HEK293 (cell line): Measurements from ENCODE around the gene MIS12.

Source experiments
- CTCF ChIA-PET: fragments of 350-600 bp; formaldehyde crosslinking; extraction: SDS; loops from one replicate; lab custom pipeline; 2021; ENCODE audit warnings: antibody characterized with exemption; lab: Yijun Ruan, JAX
- POLR2A ChIA-PET: fragments of 300-600 bp; formaldehyde crosslinking; extraction: SDS; loops from one replicate; lab custom pipeline; 2020; ENCODE audit warnings: antibody characterized with exemption, inconsistent platforms; lab: Yijun Ruan, JAX
- H3K27ac ChIP-seq: fragments of 200-500 bp; sonication (Bioruptor generic); 2 replicates; pipeline ENCODE4 v1.5.1; 2014; ENCODE audit warnings: low read depth, low read length, control low read depth, inconsistent platforms; ENCODE audit errors: extremely low read depth
- H3K36me3 ChIP-seq, 2 experiments: fragments of 200-500 bp in 1 of 2; sonication (Bioruptor generic) in 1 of 2; 1 replicate in 1 of 2; 2 replicates in 1 of 2; pipeline ENCODE4 v1.5.1; 2014 to 2017; ENCODE audit warnings: inconsistent platforms in 2 of 2, low read length in 2 of 2; ENCODE audit not compliant: control insufficient read depth in 2 of 2, insufficient read depth in 1 of 2
- H3K4me1 ChIP-seq: fragments of 200-500 bp; sonication (Bioruptor generic); 2 replicates; pipeline ENCODE4 v1.5.1; 2014; ENCODE audit warnings: mild to moderate bottlenecking, low read length, inconsistent platforms; ENCODE audit not compliant: control insufficient read depth, insufficient read depth
- H3K4me3 ChIP-seq: 2 replicates; pipeline ENCODE4 v1.5.1; 2011; ENCODE audit warnings: low read depth, mild to moderate bottlenecking, control low read depth, low read length, moderate library complexity
- H3K9me3 ChIP-seq: fragments of 200-500 bp; sonication (Bioruptor generic); 2 replicates; pipeline ENCODE4 v1.5.1; 2014; ENCODE audit warnings: low read depth, low read length, inconsistent platforms; ENCODE audit not compliant: control insufficient read depth, insufficient read depth
- BCL11A ChIP-seq: fragments of 450-650 bp; formaldehyde crosslinking; IDR thresholded peaks from 2 replicates; pipeline ENCODE4 v1.5.1; 2016; ENCODE audit warnings: low read depth, missing biosample characterization, missing genetic modification characterization
- KLF1 ChIP-seq: fragments of 450-650 bp; formaldehyde crosslinking; IDR thresholded peaks from 2 replicates; pipeline ENCODE4 v1.5.1; 2016; ENCODE audit warnings: missing biosample characterization, missing genetic modification characterization
- MEIS1 ChIP-seq: sonication (generic); formaldehyde crosslinking; IDR thresholded peaks from 2 replicates; pipeline ENCODE4 v1.8.1; 2022; ENCODE audit warnings: missing genetic modification reagents, mild to moderate bottlenecking, borderline replicate concordance
- PATZ1 ChIP-seq: fragments of 450-650 bp; formaldehyde crosslinking; IDR thresholded peaks from 2 replicates; pipeline ENCODE4 v1.5.1; 2016; ENCODE audit warnings: missing biosample characterization, missing genetic modification characterization
- SETDB1 ChIP-seq: IDR thresholded peaks from one replicate; pipeline ENCODE4 v1.6.1; 2017; ENCODE audit warnings: mild to moderate bottlenecking, low read length, moderate library complexity, mixed read lengths; ENCODE audit not compliant: insufficient read length
- SP2 ChIP-seq: fragments of 450-650 bp; formaldehyde crosslinking; IDR thresholded peaks from 2 replicates; pipeline ENCODE4 v1.5.1; 2016; ENCODE audit warnings: missing biosample characterization, missing genetic modification characterization
- ZBTB10 ChIP-seq: fragments of 450-650 bp; formaldehyde crosslinking; IDR thresholded peaks from 2 replicates; pipeline ENCODE4 v1.5.1; 2016; ENCODE audit warnings: missing biosample characterization, missing genetic modification characterization
- ZBTB48 ChIP-seq: fragments of 450-650 bp; formaldehyde crosslinking; IDR thresholded peaks from 2 replicates; pipeline ENCODE4 v1.5.1; 2016; ENCODE audit warnings: missing biosample characterization, missing genetic modification characterization
- ZFHX2 ChIP-seq: fragments of 450-650 bp; formaldehyde crosslinking; conservative IDR thresholded peaks from 2 replicates; pipeline ENCODE4 v1.5.1; 2016; ENCODE audit warnings: missing biosample characterization, missing genetic modification characterization
- ZNF121 ChIP-seq: fragments of 450-650 bp; formaldehyde crosslinking; IDR thresholded peaks from 2 replicates; pipeline ENCODE4 v1.5.1; 2016; ENCODE audit warnings: missing biosample characterization, missing genetic modification characterization
- ZNF148 ChIP-seq: fragments of 450-650 bp; formaldehyde crosslinking; IDR thresholded peaks from 2 replicates; pipeline ENCODE4 v1.5.0; 2017; ENCODE audit warnings: missing biosample characterization, missing genetic modification characterization, borderline replicate concordance
- ZNF19 ChIP-seq: fragments of 450-650 bp; formaldehyde crosslinking; IDR thresholded peaks from 2 replicates; pipeline ENCODE4; 2016; ENCODE audit warnings: missing biosample characterization, missing genetic modification characterization, low read depth
- ZNF398 ChIP-seq: fragments of 450-650 bp; formaldehyde crosslinking; IDR thresholded peaks from 2 replicates; pipeline ENCODE4 v1.5.1; 2017; ENCODE audit warnings: missing biosample characterization, missing genetic modification characterization
- ZNF510 ChIP-seq: fragments of 450-650 bp; formaldehyde crosslinking; IDR thresholded peaks from 2 replicates; pipeline ENCODE4 v1.5.1; 2018; ENCODE audit warnings: mild to moderate bottlenecking, missing genetic modification characterization, missing biosample characterization; ENCODE audit not compliant: insufficient replicate concordance
- ZNF513 ChIP-seq: fragments of 450-650 bp; IDR thresholded peaks from 2 replicates; pipeline ENCODE4 v1.5.1; 2018; ENCODE audit warnings: missing biosample characterization, missing genetic modification characterization
- ZNF624 ChIP-seq: fragments of 450-650 bp; formaldehyde crosslinking; IDR thresholded peaks from 2 replicates; pipeline ENCODE4 v1.5.1; 2017; ENCODE audit warnings: missing biosample characterization, missing genetic modification characterization
- ZNF692 ChIP-seq: fragments of 450-650 bp; formaldehyde crosslinking; IDR thresholded peaks from 2 replicates; pipeline ENCODE4 v1.5.1; 2016; ENCODE audit warnings: missing biosample characterization, missing genetic modification characterization
- ZNF792 ChIP-seq: fragments of 450-650 bp; formaldehyde crosslinking; IDR thresholded peaks from 2 replicates; pipeline ENCODE4 v1.5.1; 2016; ENCODE audit warnings: missing biosample characterization, missing genetic modification characterization

The MIS12 gene

GRCh38 chr17:5468075-5468473, 18.3 kb upstream of the MIS12 start (continued):
- TF ChIP-seq KLF1 (no peak), BCL11A (no peak), ZNF19 (no peak), ZNF692 (tag by site-specific recombination) (no peak), SP2 (peak; percentile 0; the same call in 1 of the 2 replicates), ZNF121 (no peak), ZBTB10 (tag by site-specific recombination) (no peak), ZFHX2 (tag by site-specific recombination) (peak; percentile 77), PATZ1 (tag by site-specific recombination) (peak; percentile 8; the same call in 1 of the 2 replicates), ZNF148 (tag by site-specific recombination) (no peak), MEIS1 (CRISPR knock-in tag) (no peak), ZNF624 (tag by site-specific recombination) (no peak), ZNF510 (tag by site-specific recombination) (no peak), ZNF792 (tag by site-specific recombination) (no peak), ZNF398 (tag by site-specific recombination) (peak; percentile 19; the same call in 1 of the 2 replicates), ZBTB48 (tag by site-specific recombination) (peak; percentile 14; the same call in 1 of the 2 replicates)

- no peak overlapping the region for H3K27ac ChIP-seq
- no peak overlapping the region for H3K4me3 ChIP-seq
- TF ChIP-seq ZNF513 (tag by site-specific recombination) (no peak), SETDB1 (no peak)
- CTCF ChIA-PET, result interaction anchor here (0.7 kb wide), 1 partner anchor 350 kb away, joined by 3 read pairs; no protein-coding TSS in a partner anchor
- no peaks in the 10 kb centered on the region for H3K4me1 ChIP-seq
- peaks cover 46 to 56% of the 10 kb centered on the region in 2 experiments for H3K36me3 ChIP-seq
- POLR2A ChIA-PET, result no interaction called here
- no peaks in the 10 kb centered on the region for H3K9me3 ChIP-seq
These were observed 13.9 kb upstream of the MIS12 start for GRCh38 chr17:5472511-5472910.
